Measurements from ENCODE around the gene ZDHHC4. TPM values are rescaled to one million over a fixed set of nuclear protein-coding genes. Genes with fewer than 3 reads are reported as not detected.
A peak's percentile ranks its signal among the peaks of the same experiment; 100 is the strongest.

Gene ZDHHC4
- total RNA-seq = 41.4 TPM

DNA sequence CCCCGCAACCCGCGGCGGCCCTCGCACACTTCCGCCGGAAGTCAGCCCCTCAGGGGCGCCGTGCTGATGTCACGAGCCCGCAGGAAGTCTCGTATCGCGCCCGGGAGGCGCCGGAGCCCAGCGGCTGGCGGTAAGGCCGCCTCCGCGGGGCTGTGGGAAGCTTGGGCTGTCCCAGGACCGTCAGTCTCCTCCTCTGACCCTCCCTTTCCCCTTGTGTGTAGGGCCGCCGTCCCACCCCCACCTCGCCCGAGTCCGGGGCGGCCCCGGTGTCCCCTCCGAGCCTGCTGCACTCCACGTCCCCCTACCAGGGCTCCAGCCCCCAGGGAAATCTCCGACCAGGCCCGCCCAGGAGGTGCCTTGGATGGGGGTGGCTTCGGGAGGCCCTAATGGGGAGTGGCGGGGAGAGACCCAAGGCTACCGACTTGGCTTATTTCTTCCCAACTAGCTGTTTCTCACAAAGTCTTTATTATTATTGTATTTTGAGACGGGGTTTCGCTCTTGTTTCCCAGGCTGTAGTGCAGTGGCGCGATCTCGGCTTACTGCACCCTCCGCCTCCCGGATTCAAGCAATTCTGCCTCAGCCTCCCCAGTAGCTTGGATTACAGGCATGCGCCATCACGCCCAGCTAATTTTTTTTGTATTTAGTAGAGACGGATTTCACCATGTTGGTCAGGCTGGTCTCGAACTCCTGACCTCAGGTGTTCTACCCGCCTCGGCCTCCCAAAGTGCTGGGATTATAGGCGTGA is at the start of gene ZDHHC4:
Gene ZDHHC4, plus strand, starts transcription at position 86 of the 745 bp plus-strand sequence. CDS start 3,108 bp downstream, outside the sequence.
- peak; percentile 98 for ATAC-seq
- peak; percentile 93 for DNase-seq (ENCODE audit: low spot score)
- intact Hi-C loops (cut with DNase I) = no loop called here

DNA sequence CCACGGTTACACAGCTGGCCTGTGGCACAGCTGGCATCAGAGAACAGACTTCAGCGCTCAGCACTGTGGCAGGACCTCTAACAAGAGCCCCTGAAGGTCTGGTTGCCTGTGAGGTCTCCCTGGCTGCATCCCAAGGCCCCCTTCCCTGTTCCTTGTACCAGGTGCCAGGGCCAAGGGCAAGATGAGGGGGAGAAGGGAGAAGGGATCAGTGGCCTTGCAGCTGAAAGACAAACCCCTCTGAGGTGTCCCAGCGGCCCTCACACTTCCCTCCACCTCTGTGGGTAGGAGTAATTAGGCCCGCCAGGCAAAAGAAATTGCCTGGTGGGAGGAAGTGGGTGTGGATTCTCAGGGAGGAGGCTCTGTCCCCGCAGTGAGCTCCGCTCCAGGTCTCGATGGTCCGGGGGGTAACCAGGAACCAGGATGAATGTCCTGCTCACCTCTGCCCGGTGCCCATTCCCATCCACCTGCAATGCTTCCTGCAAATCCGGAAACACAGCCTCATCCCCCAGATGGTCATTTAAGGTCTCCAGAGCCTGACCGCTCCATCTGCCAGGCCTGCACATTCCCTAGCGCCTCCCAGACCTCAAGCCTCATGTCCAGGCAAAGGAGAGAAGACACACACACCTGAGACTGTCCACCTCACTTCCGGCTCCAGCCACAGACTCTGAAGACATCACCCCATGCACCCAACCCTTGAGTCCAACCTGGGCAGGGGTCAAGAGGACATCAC is 48.7 kb upstream of the ZDHHC4 start:
- intact Hi-C loops (cut with DNase I) = no loop called here
- ATAC-seq = no peak
- DNase-seq (ENCODE audit: low spot score) = no peak

DNA sequence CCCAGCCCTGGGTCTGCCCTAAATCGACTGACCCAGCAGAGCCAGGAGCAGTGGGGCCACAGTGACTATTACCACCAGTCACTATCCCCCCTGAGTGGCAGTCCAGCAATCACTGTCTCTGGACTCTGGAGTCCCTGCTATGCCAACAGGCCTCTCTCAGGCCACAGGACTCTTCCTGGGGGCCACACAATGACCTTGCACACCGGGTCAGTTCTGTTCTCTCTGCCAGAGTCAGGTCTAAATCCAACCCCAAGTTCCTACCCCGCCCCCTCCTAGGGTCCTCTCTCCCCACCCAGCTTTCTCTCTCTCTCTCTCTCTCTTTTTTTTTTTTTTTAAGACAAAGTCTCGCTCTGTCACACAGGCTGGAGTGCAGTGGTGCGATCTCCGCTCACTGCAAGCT is 47.6 kb upstream of the ZDHHC4 start:
- intact Hi-C loops (cut with DNase I) = no loop called here
- ATAC-seq (no peak), DNase-seq (ENCODE audit: low spot score) (no peak)

DNA sequence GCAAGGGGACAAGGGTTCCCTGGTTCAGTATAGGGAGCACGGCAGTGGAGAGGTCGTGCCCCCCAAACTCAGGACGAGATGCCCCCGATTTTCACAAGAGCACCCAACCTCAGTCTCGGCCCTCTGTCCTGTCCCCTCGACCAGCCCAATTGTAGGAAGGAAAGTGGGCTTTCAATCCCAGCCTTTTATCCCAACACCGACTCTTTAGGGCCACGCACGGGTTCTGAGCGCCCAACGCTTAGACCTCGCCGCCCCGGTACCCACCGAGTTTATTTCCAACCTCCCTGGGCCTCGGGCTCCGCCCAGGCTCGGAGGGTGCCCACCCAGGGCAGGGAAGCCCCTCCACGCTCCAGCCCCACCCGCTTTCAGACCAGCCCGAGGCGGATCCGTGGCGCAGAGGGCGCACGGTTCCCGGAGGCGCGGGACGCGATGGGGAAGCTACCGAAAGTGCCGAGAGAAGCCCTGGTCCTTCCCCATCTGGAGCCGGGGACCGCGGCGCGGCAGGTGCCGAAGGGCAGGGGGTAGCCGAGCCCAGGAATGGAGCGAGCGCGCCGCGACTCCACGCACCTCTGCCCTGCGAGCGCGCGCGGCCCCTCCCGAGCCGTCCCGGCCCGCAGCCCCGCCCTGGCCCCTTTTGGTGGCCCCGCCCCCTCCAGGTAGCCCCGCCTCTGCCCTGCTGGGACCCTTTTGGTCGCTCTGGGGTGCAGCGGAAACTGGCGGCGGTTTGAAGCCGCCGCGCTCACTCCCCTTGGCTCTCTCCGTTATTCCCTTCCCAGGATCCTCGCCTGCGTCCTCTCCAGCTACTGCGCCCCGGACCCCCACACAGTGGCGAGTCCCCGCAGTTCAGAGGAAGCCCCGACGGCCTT is 46.4 kb upstream of the ZDHHC4 start:
- intact Hi-C loops (cut with DNase I) = no loop called here
- DNase-seq (ENCODE audit: low spot score) = no peak
- no peak for ATAC-seq

DNA sequence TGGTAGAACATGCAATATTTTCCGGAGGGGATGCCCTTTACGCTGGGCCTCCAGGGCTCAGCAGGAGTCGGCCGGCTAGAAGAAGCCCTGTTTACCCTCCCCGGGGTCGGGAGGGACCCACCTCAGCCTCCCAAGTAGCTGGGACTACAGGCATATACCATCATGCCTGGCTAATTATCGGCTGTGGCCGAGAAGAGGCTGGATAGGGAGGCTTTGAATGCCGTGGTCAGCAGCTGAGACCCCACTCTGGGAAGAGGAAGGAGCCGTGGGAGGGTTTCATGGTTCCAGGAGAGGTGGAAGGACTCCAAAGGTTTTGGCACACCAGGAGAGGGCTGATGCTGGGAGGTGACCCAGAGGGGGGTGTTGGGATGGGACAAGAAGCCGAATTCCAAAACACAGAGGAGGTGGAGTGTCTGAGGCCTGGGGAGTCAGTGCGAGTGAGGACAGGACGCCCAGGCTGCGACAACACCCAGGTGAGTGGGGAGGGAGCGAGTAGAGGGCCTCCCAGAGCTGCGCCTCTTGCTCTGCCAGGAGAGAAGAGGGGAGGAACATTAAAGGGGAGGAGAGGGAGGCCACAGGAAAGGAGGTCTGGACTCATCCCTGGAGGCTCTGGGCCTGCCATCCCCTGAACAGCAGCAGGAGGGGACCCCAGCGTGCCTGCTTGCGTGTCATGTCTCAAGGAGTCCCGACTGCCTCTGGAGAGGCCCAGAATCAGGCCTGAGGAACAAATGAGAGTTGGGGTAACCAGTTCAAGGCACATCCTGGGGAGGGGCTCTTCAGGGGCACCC is 45.6 kb upstream of the ZDHHC4 start:
- DNase-seq (ENCODE audit: low spot score) (no peak), ATAC-seq (no peak)
- intact Hi-C loops (cut with DNase I) = no loop called here

DNA sequence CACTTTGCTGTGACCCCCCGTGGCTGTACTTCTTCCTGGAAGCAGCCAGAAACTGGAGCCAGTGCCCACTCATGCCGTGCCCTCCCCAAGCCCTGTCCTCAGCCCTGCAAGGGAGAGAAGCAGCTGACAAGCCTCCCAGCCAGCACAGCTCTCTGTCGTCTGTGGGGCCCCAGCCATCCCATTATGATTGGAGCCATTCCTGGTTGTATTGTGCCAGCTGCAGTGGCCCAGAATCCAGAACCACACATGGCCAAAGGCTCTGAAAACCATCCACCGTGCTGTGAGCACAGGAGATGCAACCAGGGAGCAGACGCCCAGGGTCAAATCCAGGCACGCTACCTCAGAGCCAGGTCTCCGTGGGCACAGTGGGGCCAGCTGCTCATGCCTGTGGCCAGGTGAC is 44.7 kb upstream of the ZDHHC4 start:
- no peak for DNase-seq (ENCODE audit: low spot score)
- intact Hi-C loops (cut with DNase I) = no loop called here
- ATAC-seq = no peak

DNA sequence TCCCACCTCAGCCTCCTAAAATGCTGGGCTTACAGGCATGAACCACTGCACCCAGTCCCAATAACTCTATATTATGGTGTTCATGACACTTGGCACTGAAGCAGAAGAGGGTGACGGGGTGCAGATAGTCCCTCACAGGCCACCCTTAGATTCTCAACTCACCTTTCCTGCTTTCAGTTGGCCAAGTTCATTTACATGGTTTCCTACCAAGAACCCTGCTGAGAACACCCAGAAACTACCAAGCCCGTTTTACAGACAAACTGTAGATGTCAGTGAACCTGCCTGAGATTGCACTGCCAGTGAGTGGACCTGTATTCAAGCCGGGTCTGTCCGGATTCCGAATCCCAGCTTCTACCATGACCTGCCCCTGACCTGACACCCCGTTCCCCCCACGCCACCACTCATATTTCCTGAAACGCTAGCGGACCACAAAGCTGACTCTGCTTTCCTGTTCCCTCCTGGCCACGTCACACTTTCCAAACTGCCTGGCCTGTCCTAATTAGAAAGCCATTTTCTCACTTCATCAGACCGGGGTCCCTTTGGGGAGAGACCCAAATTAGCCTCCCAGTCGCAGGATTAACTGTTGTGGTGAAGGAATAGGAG is 43.3 kb upstream of the ZDHHC4 start:
- intact Hi-C loops (cut with DNase I) = no loop called here
- ATAC-seq = no peak
- no peak for DNase-seq (ENCODE audit: low spot score)

DNA sequence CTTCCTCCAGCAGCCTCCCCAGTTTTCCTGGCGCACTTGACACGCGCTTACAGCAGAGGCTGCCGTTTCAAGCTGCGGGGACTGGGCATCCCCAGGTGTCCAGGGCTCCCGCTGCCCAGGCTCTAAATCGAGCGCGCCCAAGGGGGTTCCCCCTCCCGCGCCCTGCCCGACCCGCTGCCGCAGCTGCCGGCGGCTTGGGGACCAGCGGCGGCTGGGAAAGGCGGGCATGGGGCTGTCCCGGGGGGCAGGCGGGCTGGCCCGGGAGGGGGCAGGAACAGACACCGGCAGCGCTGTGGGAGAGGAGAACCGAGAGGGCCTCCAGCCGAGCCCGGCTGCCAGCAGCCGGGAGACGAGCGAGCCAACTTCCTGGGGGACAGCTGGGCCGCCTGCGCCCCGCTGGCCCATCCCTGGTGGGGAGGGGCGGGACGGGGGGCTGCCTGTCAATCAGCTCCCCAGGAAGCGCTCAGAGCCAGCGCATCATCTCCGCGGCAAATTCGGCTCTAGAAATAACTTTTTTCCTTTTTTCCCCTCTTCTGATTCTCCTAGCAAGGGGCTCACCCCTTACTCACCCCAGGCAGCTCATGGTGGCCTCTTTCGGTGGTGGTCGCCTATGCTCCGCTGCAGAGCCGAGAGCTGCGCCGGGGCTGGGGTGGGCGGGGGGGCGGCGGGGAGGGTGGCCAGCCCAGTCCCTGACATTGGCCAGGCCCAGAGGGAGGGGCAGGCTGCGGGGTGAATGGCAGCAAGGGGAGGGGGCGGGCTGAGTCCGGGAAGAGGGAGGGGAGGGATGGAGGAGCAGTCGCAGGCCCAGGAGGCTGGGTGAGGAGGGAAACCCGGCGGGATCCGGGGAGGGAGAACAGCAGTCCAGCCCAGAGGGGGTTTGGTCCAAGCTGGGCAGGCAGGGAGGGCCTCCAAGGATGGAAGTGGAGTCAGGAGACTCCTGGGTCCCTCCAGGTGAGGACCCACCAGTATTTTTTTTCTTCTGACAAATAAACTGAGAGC is 40.7 kb upstream of the ZDHHC4 start:
- DNase-seq (ENCODE audit: low spot score) (no peak), ATAC-seq (no peak)
- intact Hi-C loops (cut with DNase I) = no loop called here

DNA sequence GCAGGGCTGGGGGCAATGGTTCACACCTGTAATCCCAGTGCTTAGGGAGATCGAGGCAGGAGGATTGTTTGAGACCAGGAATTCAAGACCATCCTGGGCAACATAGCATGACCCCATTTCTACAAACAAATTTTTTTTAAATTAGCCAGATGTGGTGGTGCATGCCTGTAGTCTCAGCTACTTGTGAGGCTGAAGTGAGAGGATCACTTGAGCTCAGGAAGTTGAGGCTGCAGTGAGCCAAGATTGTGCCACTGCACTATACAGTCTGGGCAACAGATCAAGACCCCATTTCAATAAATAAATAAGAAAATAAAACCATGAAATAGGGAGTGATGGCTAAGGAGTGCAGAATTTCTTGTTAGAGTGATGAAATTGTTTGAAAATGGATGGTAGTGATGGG is 34.9 kb upstream of the ZDHHC4 start:
- intact Hi-C loops (cut with DNase I) = no loop called here
- DNase-seq (ENCODE audit: low spot score) (no peak), ATAC-seq (no peak)

DNA sequence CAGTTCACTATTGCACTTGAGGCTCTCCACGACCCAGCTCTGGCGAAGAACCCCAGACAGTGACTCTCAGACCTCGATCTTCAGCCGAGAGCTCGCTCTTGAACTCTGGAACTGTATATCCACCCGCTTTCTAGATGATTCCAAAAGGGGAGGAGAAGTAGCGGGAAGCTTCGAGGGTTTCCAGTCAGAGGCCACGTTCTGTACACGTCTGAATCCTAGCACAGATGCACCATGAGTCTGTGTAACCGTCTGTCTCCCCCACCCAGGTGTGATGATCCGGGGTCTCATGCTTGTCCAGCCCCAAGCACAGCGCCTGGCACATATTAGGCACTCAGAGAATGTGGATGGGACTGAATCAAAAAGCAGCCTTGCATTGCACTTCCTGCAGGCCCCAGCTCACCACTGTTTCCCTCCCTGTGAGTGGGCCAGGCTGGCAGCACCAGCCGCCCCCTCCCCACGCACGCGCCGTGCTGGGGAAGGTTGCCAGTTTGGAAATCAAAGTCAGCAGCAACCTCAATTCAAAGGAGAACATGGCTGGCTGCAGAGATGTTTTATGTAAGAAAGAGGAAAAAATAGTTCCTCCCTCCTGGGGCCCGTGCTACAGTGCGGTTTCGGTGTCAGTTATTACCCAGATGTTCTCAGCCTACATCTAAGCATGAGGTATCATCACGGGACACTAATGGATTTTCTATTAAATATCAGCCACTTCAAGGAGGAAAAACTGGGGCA is 31.7 kb upstream of the ZDHHC4 start:
- intact Hi-C loops (cut with DNase I) = no loop called here
- no peak for DNase-seq (ENCODE audit: low spot score)
- no peak for ATAC-seq

DNA sequence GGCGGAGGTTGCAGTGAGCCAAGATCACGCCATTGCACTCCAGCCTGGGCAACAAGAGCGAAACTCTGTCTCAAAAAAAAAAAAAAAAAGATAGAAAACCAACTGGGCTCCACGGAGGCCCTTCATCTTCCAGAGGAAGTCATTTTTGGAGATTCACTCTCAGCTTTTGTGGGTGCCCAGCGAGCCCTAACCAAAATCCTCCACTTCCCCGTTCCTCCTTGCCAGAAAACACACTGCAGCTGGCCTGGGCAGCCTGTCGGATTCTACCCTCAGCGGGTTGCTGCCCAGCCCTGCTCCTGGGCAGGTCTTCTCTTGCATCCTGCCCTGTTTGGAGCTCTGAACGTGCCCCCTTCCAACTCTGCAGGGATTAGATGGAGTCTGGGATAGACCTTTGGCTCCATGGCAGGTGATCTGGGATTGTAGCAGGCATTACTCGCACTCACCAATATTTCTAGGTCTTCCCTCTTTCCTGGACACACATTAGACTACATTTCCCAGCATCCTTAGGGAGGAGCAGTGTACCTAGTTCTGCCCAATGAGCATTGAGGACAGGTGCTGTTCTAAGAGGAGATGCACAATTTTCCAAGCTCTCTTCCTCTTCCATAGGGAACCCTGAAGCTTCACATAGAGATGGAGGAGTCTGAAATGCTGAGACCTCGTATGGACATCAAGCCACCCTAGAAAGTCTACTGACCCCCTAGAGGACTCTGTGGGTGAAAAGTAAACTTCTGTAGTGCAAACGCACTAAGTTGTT is 30.6 kb upstream of the ZDHHC4 start:
- intact Hi-C loops (cut with DNase I) = no loop called here
- no peak for DNase-seq (ENCODE audit: low spot score)
- no peak for ATAC-seq

DNA sequence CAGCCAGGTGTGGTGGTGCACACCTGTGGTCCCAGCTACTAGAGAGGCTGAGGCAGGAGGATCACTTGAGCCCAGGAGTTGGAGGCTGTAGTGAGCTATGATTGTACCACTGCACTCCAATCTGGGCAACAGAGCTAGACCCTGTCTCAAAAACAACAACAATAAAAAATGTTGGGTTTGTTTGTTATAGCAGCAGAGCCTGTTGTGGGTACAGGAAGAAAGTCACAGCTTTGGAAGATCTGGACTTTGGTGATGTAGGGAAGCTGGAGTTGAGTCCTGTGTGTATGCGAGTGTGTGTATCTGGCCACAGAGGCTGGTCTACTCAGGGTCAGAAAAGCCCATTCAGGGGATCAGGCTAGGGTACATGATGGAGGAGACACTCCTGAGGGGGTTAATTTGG is 29.9 kb upstream of the ZDHHC4 start:
- ATAC-seq = no peak
- intact Hi-C loops (cut with DNase I) = no loop called here
- DNase-seq (ENCODE audit: low spot score) = no peak

DNA sequence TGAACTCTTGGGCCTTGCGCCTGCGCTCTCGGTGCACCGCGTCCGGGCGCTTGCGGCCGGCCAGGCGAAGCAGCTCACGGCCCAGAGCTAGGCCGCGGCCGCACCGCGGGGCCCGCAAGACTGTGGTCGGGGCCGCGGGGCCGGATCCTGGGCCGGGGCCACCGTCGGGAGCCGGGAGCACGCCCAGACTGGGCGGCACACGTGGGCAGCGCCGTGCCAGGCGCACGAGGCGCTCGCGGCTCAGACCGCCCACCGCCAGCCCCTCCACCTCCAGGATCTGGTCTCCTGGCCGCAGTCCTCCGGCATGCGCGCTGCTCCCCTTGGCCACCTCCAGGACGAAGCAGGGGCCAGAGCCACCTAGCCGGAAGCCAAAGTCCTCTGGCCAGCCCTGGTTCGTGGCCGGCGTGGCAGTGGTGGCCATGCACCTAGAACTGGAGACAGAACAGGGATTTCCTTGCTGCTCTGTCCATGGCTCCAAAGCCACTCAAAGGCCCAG is 26.2 kb upstream of the ZDHHC4 start, which contains the start of gene GRID2IP:
Gene GRID2IP, minus strand, starts transcription at position 446 of the 496 bp plus-strand sequence. Its CDS starts 25 bp downstream, at position 421.
- no peak for ATAC-seq
- intact Hi-C loops (cut with DNase I) = no loop called here
- no peak for DNase-seq (ENCODE audit: low spot score)

DNA sequence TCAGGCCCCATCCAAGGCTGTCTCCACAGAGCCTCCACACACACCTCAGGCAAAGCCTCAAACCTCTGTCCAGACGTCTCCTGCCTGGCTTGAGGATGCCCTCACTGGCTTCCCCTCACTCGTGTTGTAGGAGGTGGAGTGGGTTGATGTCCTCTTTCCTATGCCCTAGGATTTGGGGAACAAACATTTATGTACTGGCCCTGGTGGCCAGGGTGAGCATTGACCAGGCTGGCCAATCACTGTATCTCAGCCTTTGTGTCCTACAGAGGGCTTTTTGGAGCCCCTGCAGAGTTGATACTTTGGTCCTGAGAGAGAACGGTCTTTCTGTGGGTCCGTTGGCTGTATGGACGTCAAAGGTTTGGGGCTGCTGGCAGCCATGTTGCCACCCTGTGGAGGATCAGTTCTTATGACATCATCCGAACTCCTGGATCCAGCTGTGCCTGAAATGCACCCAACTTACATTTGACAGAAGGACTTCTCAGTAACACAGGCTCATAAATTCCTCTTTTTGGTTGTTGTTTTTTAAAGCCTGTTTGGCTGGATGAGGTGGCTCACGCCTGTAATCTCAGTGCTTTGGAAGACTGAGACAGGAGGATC is 23.7 kb upstream of the ZDHHC4 start:
- intact Hi-C loops (cut with DNase I) = no loop called here
- ATAC-seq (no peak), DNase-seq (ENCODE audit: low spot score) (no peak)

DNA sequence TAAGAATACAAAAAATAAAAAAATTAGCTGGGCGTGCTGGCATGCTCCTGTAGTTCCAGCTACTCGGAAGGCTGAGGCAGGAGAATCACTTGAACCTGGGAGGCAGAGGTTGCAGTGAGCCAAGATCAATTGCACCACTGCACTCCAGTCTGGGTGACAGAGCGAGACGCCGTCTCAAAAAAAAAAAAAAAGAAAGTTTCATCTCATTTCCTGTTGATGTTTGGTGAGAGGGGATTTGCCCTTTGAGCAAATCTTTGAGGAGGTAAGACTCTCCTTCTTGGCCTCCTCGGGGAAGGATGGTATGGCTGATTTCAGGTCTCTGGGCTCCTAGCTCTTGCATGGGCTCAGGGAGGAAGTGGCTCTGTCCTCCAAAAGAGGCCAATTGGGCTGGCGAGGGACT is 22.4 kb upstream of the ZDHHC4 start:
- ATAC-seq (no peak), DNase-seq (ENCODE audit: low spot score) (no peak)
- intact Hi-C loops (cut with DNase I) = no loop called here
